Fibroblast of lung (primary cell): ENCODE data around the gene SENP8. TPM values are rescaled to one million over a fixed set of nuclear protein-coding genes. Genes with fewer than 3 reads are reported as not detected.

Experiments
- DNase-seq, 2 donors: peaks; one replicate each; pipeline versions ENCODE4 v3.0.0 to v3.0.0-alpha.2; 2010; ENCODE audit warnings: low read depth in 2 of 2
- H2AFZ ChIP-seq: 2 replicates; pipeline ENCODE4 v1.5.1; 2012; ENCODE audit warnings: low read length, control low read depth, inconsistent platforms
- H3K27ac ChIP-seq: 2 replicates; pipeline ENCODE4 v1.5.1; 2011; ENCODE audit warnings: low read length, control low read depth; ENCODE audit not compliant: insufficient read depth
- H3K27me3 ChIP-seq: 2 replicates; pipeline ENCODE4 v1.5.1; 2011; ENCODE audit warnings: mild to moderate bottlenecking, low read length; ENCODE audit not compliant: control insufficient read depth, insufficient read depth
- H3K36me3 ChIP-seq: 2 replicates; pipeline ENCODE4 v1.5.1; 2011; ENCODE audit warnings: low read length; ENCODE audit not compliant: control insufficient read depth, insufficient read depth
- H3K4me1 ChIP-seq: 2 replicates; pipeline ENCODE4 v1.5.1; 2011; ENCODE audit warnings: low read length; ENCODE audit not compliant: control insufficient read depth, insufficient read depth; ENCODE audit errors: extremely low read depth
- H3K4me2 ChIP-seq: 2 replicates; pipeline ENCODE4 v1.5.1; 2011; ENCODE audit warnings: low read length, control low read depth; ENCODE audit not compliant: insufficient read depth; ENCODE audit errors: extremely low read depth
- H3K4me3 ChIP-seq, 4 experiments: fragments of 200-600 bp in 1 of 4; sonication (generic) in 1 of 4; replicated peaks in 1 of 4; 2 replicates each; pipeline ENCODE4 v1.5.1; 2011 to 2016; ENCODE audit warnings: low read length in 4 of 4, low read depth in 3 of 4, mild to moderate bottlenecking in 3 of 4, control low read depth in 2 of 4, inconsistent platforms in 1 of 4, mixed read lengths in 1 of 4; ENCODE audit not compliant: insufficient read depth in 1 of 4; ENCODE audit errors: control extremely low read depth in 1 of 4
- H3K79me2 ChIP-seq: 2 replicates; pipeline ENCODE4 v1.5.1; 2012; ENCODE audit warnings: mild to moderate bottlenecking, low read length, inconsistent platforms; ENCODE audit not compliant: control insufficient read depth, insufficient read depth
- H3K9ac ChIP-seq: 2 replicates; pipeline ENCODE4 v1.5.1; 2011; ENCODE audit warnings: mild to moderate bottlenecking, low read length, control low read depth; ENCODE audit not compliant: insufficient read depth
- H3K9me3 ChIP-seq: 2 replicates; pipeline ENCODE4 v1.5.1; 2012; ENCODE audit warnings: low read depth, low read length; ENCODE audit not compliant: control insufficient read depth, insufficient read depth
- H4K20me1 ChIP-seq: 2 replicates; pipeline ENCODE4 v1.5.1; 2011; ENCODE audit warnings: low read length; ENCODE audit not compliant: control insufficient read depth, insufficient read depth; ENCODE audit errors: extremely low read depth
- EZH2 ChIP-seq: IDR thresholded peaks from 2 replicates; pipeline ENCODE4 v1.5.1; 2012; ENCODE audit warnings: low read length, control low read depth, mild to moderate bottlenecking; ENCODE audit errors: missing control alignments
- polyA plus RNA-seq, 2 donors: library from polyadenylated mRNA; depleted of rRNA in 1 of 2; stranded (reverse) in 1 of 2; unstranded in 1 of 2; fragments of >200 nt; gene quantifications; 2 replicates each; pipeline ENCODE4 v1.2.1, GENCODE V29; 2011 to 2012; ENCODE audit warnings: missing spikeins in 1 of 2
- total RNA-seq: library from RNA; depleted of rRNA; stranded (reverse); fragments of >200 nt; gene quantifications from 2 replicates; pipeline ENCODE4 v1.2.1, GENCODE V29; 2014
- TF ChIP-seq, protein P1 (sequence below), 2 donors: IDR thresholded peaks in 1 of 2; conservative IDR thresholded peaks in 1 of 2; 1 replicate in 1 of 2; 2 replicates in 1 of 2; pipeline ENCODE4 v1.5.1; 2011 to 2012; ENCODE audit warnings: low read length in 2 of 2, control low read depth in 1 of 2, inconsistent platforms in 1 of 2, low read depth in 1 of 2, mild to moderate bottlenecking in 1 of 2

Gene SENP8
- total and polyA plus RNA-seq, 2 donors (not counting 1 experiment from before 2014, with no cell fraction given), result 3.0 to 3.5 TPM

DNA sequence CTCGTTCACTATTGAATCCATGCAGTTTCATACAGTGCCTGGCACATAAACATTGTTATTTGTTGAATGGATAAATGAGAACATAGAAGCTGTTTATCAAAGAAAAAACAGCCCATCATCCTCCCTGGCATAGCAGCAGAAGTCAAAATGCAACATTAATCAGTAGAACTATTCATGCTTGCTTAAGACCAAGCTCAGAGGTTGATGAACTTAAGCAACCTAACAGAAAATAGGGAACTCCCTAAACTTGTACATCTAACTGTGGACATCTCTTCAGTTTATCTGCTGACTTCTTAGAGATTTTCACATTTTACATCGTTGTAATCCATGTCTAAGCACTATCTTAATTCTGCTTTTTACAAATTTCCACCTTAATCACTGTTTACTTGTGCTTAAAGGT, 29.2 kb downstream of the SENP8 start:
- H3K27ac ChIP-seq, result no peak overlapping the region
- H3K36me3 ChIP-seq, result no peaks in the 10 kb centered on the region
- no peak for DNase-seq
- no peaks in the 10 kb centered on the region for H3K9me3 ChIP-seq
- H3K27me3 ChIP-seq, result no peaks in the 10 kb centered on the region
- no peak overlapping the region for H3K4me2 ChIP-seq
- no peak for TF ChIP-seq EZH2
- H2AFZ ChIP-seq, result no peak overlapping the region
- no peak overlapping the region for H3K9ac ChIP-seq
- H4K20me1 ChIP-seq, result no peaks in the 10 kb centered on the region
- H3K4me1 ChIP-seq, result no peaks in the 10 kb centered on the region
- no peak overlapping the region for H3K4me3 ChIP-seq
- no peaks in the 10 kb centered on the region for H3K79me2 ChIP-seq

GRCh38 chr15:72153269-72154000, 35.2 kb downstream of the SENP8 start:
- Histone ChIP-seq H3K4me2 (no peak overlapping the region), H3K79me2 (no peaks in the 10 kb centered on the region), H3K27ac (no peak overlapping the region), H3K4me1 (peaks cover 2% of the 10 kb centered on the region), H3K36me3 (no peaks in the 10 kb centered on the region), H3K9me3 (no peaks in the 10 kb centered on the region), H4K20me1 (no peaks in the 10 kb centered on the region), H2AFZ (no peak overlapping the region), H3K4me3 (no peak overlapping the region), H3K9ac (no peak overlapping the region), H3K27me3 (no peaks in the 10 kb centered on the region)
- peak in 1 of 2 donors; percentile 51 for DNase-seq
- TF ChIP-seq, protein P1, sequence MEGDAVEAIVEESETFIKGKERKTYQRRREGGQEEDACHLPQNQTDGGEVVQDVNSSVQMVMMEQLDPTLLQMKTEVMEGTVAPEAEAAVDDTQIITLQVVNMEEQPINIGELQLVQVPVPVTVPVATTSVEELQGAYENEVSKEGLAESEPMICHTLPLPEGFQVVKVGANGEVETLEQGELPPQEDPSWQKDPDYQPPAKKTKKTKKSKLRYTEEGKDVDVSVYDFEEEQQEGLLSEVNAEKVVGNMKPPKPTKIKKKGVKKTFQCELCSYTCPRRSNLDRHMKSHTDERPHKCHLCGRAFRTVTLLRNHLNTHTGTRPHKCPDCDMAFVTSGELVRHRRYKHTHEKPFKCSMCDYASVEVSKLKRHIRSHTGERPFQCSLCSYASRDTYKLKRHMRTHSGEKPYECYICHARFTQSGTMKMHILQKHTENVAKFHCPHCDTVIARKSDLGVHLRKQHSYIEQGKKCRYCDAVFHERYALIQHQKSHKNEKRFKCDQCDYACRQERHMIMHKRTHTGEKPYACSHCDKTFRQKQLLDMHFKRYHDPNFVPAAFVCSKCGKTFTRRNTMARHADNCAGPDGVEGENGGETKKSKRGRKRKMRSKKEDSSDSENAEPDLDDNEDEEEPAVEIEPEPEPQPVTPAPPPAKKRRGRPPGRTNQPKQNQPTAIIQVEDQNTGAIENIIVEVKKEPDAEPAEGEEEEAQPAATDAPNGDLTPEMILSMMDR (conservative IDR thresholded peaks at IDR 0.05 in 1 of 2, IDR thresholded peaks at IDR 0.05 in 1 of 2; ENCODE audit: low read depth in 1 of 2, low read length in 2 of 2), result no peak

DNA sequence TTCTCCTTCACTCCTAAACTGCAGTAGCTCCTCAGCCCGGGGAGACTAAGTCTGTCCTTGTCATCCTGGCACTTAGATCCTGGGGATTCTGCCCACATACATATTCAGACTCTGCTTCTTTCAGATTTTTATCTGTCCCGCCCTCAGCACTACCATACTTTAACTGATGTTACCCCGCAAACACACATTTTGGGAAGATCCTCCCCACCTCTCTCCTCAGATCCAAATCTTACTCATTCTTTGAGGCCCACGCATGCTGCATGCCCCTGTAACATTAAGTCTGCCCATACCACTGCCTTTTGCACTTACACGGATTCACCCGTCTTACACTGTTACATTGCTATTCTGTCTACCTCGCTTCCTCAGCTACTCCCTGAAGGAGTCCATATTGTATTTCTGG, 36.1 kb downstream of the SENP8 start:
- Histone ChIP-seq H3K27ac (no peak overlapping the region), H4K20me1 (no peaks in the 10 kb centered on the region), H3K27me3 (no peaks in the 10 kb centered on the region), H3K9me3 (no peaks in the 10 kb centered on the region), H3K9ac (no peak overlapping the region), H3K4me3 (no peak overlapping the region), H3K79me2 (no peaks in the 10 kb centered on the region), H3K36me3 (no peaks in the 10 kb centered on the region), H3K4me2 (no peak overlapping the region), H3K4me1 (peaks cover 2% of the 10 kb centered on the region), H2AFZ (no peak overlapping the region)
- TF ChIP-seq EZH2, result no peak
- TF ChIP-seq, protein P1 (conservative IDR thresholded peaks at IDR 0.05 in 1 of 2, IDR thresholded peaks at IDR 0.05 in 1 of 2; ENCODE audit: low read depth in 1 of 2, low read length in 2 of 2), result no peak
- DNase-seq, result no peak
